ENCODE results near the gene KMT2C. TPM values are rescaled to one million over a fixed set of nuclear protein-coding genes. Genes with fewer than 3 reads are reported as not detected.
"Not testable (repeated sequence)": the region's sequence is repeated elsewhere in the genome, so short reads cannot be mapped to it uniquely, and the experiment has no call there.

Gene KMT2C
- total and polyA plus RNA-seq, 9 donors, result 15.5 to 40.6 (median 33.2) TPM

DNA sequence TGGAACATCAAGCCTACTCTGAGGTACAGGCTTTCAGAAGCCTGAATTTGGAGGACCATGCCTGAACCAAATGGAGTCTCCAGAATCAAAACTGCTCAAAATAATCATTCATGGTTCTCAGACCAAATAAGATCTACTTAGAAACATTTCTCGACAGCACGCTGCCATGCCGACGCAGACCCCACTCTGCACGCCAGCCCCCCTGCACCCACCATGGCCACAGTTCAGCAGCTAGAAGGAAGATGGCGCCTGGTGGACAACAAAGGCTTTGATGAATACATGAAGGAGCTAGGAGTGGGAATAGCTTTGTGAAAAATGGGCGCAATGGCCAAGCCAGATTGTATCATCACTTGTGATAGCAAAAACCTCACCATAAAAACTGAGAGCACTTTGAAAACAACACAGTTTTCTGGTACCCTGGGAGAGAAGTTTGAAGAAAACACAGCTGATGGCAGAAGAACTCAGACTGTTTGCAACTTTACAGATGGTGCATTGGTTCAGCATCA, 6.6 kb upstream of the KMT2C start:
- no peak overlapping the region for H3K4me3 ChIP-seq (ENCODE audit: low read length)
- H3K4me1 ChIP-seq (ENCODE audit: control insufficient read depth, insufficient read depth, low read length), result no peaks in the 10 kb centered on the region
- no peak overlapping the region for H3K27ac ChIP-seq (ENCODE audit: low read length)
- H3K9me3 ChIP-seq (replicated peaks; ENCODE audit: control insufficient read depth, low read depth, low read length), result no peaks in the 10 kb centered on the region
- DNase-seq, result no peak
- no peaks in the 10 kb centered on the region for H3K27me3 ChIP-seq (ENCODE audit: control insufficient read depth, insufficient read depth, low read length)
- H3K36me3 ChIP-seq (ENCODE audit: control insufficient read depth, insufficient read depth, low read length), result no peaks in the 10 kb centered on the region
- WGBS (ENCODE audit: insufficient coverage), result no CpG with 5 or more reads among the region's 7 CpGs

DNA sequence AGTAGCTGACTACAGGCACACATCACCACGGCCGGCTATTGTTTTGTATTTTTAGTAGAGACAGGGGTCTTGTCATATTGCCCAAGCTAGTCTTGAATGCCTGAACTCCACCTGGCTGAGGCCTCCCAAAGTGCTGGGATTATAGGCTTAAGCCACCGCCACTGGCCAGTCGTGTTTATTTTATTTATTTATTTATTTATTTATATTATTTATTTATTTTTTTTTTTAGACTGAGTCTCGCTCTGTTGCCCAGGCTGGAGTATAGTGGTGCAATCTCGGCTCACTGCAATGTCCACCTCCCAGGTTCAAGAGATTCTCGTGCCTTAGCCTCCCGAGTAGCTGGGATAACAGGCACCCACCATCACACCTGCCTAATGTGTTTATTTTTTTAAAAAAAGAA, 6.0 kb upstream of the KMT2C start:
- WGBS (ENCODE audit: insufficient coverage), result no CpG with 5 or more reads among the region's 8 CpGs
- not testable (repeated sequence) for DNase-seq; H3K36me3 ChIP-seq (ENCODE audit: control insufficient read depth, insufficient read depth, low read length); H3K4me1 ChIP-seq (ENCODE audit: control insufficient read depth, insufficient read depth, low read length); H3K27me3 ChIP-seq (ENCODE audit: control insufficient read depth, insufficient read depth, low read length); H3K27ac ChIP-seq (ENCODE audit: low read length); H3K9me3 ChIP-seq (replicated peaks; ENCODE audit: control insufficient read depth, low read depth, low read length); H3K4me3 ChIP-seq (ENCODE audit: low read length)

DNA sequence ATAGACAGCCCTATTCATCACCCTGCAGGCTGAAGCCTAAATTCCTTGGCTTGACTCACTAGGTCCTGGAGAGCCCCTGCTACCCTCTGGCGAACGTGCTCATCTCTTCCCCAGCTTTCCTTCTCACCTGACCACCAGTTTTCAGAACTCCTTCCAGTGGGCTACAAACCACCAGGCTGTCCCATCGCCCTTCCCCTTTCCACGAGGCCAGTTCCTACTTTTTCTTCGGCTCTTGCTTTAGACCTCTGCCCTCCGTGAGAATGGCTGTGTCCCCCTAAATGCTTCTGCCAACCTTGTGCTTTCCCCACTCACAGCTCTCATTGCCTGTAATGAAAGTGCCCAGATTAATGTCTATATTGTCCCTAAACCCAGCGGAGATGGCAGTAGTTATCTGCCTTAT, 5.4 kb upstream of the KMT2C start:
- H3K4me3 ChIP-seq (ENCODE audit: low read length); H3K9me3 ChIP-seq (replicated peaks; ENCODE audit: control insufficient read depth, low read depth, low read length); H3K27me3 ChIP-seq (ENCODE audit: control insufficient read depth, insufficient read depth, low read length); DNase-seq; H3K4me1 ChIP-seq (ENCODE audit: control insufficient read depth, insufficient read depth, low read length); H3K27ac ChIP-seq (ENCODE audit: low read length); H3K36me3 ChIP-seq (ENCODE audit: control insufficient read depth, insufficient read depth, low read length): not testable (repeated sequence)
- 62% methylated on average over 4 of the region's 7 CpGs for WGBS (ENCODE audit: insufficient coverage)

DNA sequence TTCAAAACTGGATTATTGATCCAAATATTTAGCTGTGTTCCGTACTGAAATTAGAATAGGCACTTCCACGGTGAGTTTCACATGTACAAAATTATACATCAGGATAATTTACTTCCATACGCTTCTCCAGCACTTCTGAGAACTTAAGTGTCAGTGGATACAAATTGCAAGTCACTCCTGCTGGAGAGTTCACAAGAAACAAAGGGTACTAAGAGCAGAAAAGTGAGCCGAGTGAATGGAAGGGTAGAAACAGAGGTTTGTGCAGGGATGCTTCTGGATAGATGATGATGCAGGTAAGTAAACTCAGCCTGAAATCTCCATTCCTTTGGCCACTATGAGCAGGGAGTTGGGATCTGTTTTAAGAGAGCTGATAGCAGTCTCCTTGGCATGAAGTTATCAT, 2.2 kb upstream of the KMT2C start:
- not testable (repeated sequence) for H3K36me3 ChIP-seq (ENCODE audit: control insufficient read depth, insufficient read depth, low read length); DNase-seq; H3K4me1 ChIP-seq (ENCODE audit: control insufficient read depth, insufficient read depth, low read length); H3K9me3 ChIP-seq (replicated peaks; ENCODE audit: control insufficient read depth, low read depth, low read length); H3K27me3 ChIP-seq (ENCODE audit: control insufficient read depth, insufficient read depth, low read length); H3K27ac ChIP-seq (ENCODE audit: low read length); H3K4me3 ChIP-seq (ENCODE audit: low read length)
- WGBS (ENCODE audit: insufficient coverage), result 25% methylated on average over 1 of the region's 4 CpGs

DNA sequence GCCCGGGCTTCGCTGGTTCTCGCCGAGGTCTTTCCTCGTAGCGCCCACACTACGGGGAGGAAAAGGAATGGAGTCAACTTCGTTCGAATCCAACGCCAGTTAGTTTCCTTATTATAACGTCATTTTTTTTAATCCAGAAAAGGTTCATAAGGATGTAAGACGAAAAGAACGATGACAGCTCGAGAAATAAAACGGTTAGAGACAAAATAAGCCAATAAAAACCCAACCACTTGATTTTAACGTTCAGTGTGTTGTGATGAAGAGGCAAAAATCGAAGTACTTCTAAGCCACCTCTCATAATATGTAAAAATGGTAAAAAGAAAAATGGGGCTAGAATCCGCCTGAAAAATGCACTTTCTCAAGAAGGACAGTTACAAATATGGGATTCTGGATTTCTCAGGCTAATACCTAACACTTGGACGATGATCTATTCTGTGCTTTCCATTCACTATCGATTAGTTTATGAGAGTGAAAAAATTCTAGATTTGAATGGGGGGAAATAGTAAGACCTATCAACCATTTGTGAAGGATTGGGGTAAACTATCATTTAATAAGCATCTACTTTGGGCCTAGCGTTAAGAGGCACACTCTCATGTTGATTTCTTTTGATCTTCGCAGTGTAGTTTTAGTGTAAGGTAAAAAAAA, 1.2 kb upstream of the KMT2C start:
- H3K27me3 ChIP-seq (ENCODE audit: control insufficient read depth, insufficient read depth, low read length); H3K4me1 ChIP-seq (ENCODE audit: control insufficient read depth, insufficient read depth, low read length); H3K9me3 ChIP-seq (replicated peaks; ENCODE audit: control insufficient read depth, low read depth, low read length); DNase-seq; H3K36me3 ChIP-seq (ENCODE audit: control insufficient read depth, insufficient read depth, low read length): not testable (repeated sequence)
- peak overlapping the region; percentile 84 for H3K27ac ChIP-seq (ENCODE audit: low read length)
- 0% methylated on average over 7 of the region's 22 CpGs for WGBS (ENCODE audit: insufficient coverage)
- H3K4me3 ChIP-seq (ENCODE audit: low read length), result peak overlapping the region; percentile 48

DNA sequence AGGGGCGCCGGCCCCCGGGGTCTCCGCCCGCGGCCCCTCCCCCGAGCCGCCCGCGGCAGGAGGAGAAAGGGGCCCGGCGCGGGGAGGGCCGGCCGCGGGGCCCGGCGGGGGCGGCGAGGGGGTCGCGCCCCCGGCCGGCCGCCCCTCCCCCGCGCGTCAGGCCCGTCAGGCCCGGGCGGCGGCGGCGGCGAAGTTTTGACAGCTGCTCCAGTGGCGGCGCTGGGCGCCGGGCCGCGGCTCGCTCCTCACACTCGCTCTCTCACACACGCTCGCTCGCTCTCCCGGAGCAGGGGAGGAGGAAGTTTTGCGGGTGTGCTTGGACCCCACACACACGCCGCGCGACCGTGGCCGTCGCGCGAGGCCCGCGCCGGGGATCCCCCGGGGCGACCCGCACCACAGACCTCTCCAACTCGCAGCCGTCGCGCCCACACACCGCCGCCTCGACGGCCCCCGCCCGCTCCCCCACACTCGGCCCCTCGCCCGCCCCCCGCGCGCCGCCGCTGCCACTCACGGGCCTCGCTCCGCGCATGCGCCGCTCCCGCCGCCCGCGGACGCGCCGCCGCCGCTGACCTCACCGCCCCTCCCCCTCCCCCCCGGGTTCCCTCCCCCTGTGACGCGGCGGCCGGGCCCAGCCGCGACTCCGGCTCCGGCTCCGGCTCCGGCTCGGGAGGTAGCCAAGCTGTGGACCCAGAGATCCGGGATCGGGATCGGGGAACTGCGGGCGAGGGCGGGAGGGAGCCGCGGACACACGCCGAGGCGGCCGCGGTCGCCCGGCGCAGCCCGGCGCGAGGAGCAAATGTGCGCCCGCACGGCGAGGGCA, 518 bp upstream of the KMT2C start:
- peak; percentile 98 for DNase-seq
- peaks cover 3% of the 10 kb centered on the region for H3K4me1 ChIP-seq (ENCODE audit: control insufficient read depth, insufficient read depth, low read length)

DNA sequence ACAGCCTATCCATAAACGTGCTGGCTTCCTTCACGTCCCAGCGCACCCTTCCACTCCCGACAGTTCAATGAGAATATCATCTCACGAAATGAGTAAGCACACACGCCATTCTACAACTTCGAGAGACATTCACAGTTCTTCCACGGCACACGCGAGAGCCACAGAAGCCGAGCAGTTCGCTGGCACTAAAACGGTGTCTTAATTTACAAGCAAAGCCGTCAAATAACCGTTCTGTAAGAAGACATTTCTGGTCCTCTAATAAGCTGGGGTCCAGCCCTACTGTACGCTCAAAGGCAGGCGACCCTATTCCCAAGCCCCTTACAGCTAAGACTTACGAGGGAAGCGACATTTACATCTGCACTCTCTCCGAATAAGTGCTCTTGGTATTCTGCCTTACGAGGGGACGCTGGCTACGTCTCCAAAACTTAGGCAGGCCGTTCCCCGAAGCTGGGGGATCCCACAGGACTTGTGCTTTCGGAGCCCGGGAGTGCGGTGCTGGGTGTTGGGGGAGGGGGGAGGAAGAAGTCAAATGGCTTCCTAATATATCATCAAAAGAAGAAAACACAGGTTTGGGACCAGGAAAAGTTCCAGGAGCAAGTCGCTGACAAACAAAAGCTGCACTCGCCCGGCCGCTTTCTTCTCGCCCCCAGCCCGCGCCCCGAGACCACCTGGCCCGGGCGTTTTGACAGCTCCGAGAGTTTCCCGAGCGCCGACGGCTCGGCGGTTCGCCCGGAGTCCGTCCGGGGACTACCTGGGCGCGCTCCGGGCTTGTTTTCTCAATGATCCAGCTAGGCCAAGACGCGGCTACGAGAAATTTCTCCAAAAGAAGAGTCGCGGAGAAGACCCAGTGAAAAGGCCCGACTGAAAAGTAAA, 1.1 kb downstream of the KMT2C start:
- H3K36me3 ChIP-seq (ENCODE audit: control insufficient read depth, insufficient read depth, low read length); H3K27me3 ChIP-seq (ENCODE audit: control insufficient read depth, insufficient read depth, low read length); H3K9me3 ChIP-seq (replicated peaks; ENCODE audit: control insufficient read depth, low read depth, low read length); H3K4me1 ChIP-seq (ENCODE audit: control insufficient read depth, insufficient read depth, low read length): not testable (repeated sequence)
- H3K4me3 ChIP-seq (ENCODE audit: low read length), result peak overlapping the region; percentile 68
- peak; percentile 58 for DNase-seq
- peak overlapping the region; percentile 93 for H3K27ac ChIP-seq (ENCODE audit: low read length)
- WGBS (ENCODE audit: insufficient coverage), result under 1% methylated on average over 49 of the region's 58 CpGs

More for the DNA sequence above, 518 bp upstream of the KMT2C start:
- WGBS (ENCODE audit: insufficient coverage), result under 1% methylated on average over 89 of the region's 132 CpGs
- Histone ChIP-seq H3K4me3 (ENCODE audit: low read length) (peak overlapping the region; percentile 48), H3K27ac (ENCODE audit: low read length) (peak overlapping the region; percentile 89), H3K27me3 (ENCODE audit: control insufficient read depth, insufficient read depth, low read length) (peaks cover 2% of the 10 kb centered on the region), H3K36me3 (ENCODE audit: control insufficient read depth, insufficient read depth, low read length) (no peaks in the 10 kb centered on the region), H3K9me3 (replicated peaks; ENCODE audit: control insufficient read depth, low read depth, low read length) (no peaks in the 10 kb centered on the region)

DNA sequence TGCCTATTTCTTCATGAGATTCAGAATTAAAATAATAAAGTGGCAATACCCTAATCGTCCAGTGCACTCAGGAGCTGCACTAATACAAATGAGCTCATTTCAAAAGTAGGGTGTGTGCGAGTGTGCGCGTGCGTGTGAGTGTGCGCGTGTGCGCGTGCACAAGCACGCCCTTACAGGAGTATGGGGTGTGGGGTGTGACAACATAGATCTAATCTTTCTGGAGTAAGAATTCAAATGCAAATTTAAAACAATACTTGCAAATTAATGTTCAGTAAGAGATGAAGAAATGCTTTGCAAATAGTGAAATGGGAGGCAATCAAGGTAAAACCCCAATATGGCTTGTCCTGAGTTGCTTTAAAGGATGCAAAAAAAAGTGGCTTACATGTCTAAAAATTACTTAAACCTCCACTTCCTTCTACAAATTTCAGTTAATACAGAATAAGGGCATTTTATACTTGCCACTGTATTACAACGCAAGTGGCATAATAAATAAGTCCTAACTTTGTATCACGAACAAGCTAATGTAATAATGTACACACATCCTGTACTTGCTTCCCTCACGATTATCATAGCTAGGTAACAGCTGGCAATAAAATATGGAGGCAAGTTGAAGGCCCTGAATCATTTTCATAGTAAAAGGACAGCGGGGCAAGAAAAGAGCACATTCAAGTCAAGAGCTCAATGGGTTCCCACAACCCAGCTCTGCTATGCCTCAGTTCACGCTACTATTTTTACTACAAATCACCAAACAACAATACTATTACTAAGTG, 1.9 kb downstream of the KMT2C start:
- 13% methylated on average over 8 of the region's 15 CpGs for WGBS (ENCODE audit: insufficient coverage)
- H3K9me3 ChIP-seq (replicated peaks; ENCODE audit: control insufficient read depth, low read depth, low read length); H3K4me1 ChIP-seq (ENCODE audit: control insufficient read depth, insufficient read depth, low read length); H3K27me3 ChIP-seq (ENCODE audit: control insufficient read depth, insufficient read depth, low read length); H3K36me3 ChIP-seq (ENCODE audit: control insufficient read depth, insufficient read depth, low read length): not testable (repeated sequence)
- peak; percentile 61 for DNase-seq
- Histone ChIP-seq H3K27ac (ENCODE audit: low read length) (peak overlapping the region; percentile 93), H3K4me3 (ENCODE audit: low read length) (peak overlapping the region; percentile 68)

DNA sequence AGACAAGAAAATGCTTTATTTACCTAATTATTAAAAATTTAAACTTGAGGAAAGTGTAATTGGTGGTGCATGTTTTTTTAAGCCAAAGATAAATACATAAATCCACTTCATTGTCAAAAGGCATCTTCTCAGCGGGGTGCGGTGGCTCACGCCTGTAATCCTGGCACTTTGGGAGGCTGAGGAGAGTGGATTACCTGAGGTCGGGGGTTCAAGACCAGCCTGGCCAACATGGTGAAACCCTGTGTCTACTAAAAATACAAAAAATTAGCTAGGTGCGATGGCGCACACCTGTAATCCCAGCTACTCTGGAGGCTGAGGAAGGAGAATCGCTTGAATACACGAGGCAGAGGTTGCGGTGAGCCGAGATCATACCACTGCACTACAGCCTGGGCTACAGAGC, 3.1 kb downstream of the KMT2C start:
- H3K4me3 ChIP-seq (ENCODE audit: low read length); H3K4me1 ChIP-seq (ENCODE audit: control insufficient read depth, insufficient read depth, low read length); DNase-seq; H3K36me3 ChIP-seq (ENCODE audit: control insufficient read depth, insufficient read depth, low read length); H3K27me3 ChIP-seq (ENCODE audit: control insufficient read depth, insufficient read depth, low read length); H3K9me3 ChIP-seq (replicated peaks; ENCODE audit: control insufficient read depth, low read depth, low read length): not testable (repeated sequence)
- H3K27ac ChIP-seq (ENCODE audit: low read length), result peak overlapping the region; percentile 7
- WGBS (ENCODE audit: insufficient coverage), result no CpG with 5 or more reads among the region's 10 CpGs

All from muscle of leg (tissue), 11 donors.